H1 (cell line): Measurements from ENCODE around the gene KMT5C. TPM values are rescaled to one million over a fixed set of nuclear protein-coding genes. Genes with fewer than 3 reads are reported as not detected.

ENCODE experiments used
- CTCF ChIA-PET: fragments of 300-600 bp; sonication (Branson Sonifier 250); formaldehyde crosslinking; loops from one replicate; lab custom pipeline; 2021; ENCODE audit not compliant: partially characterized antibody; lab: Charles Lee
- POLR2A ChIA-PET: fragments of 300-600 bp; sonication (Branson Sonifier 250); formaldehyde crosslinking; loops from one replicate; lab custom pipeline; 2021; ENCODE audit warnings: inconsistent platforms; ENCODE audit not compliant: partially characterized antibody; lab: Charles Lee
- DNase-seq, 2 experiments: peaks; one replicate each; pipeline versions ENCODE4 v3.0.0 to v3.0.0-alpha.2; 2010 to 2022; ENCODE audit warnings: low spot score in 2 of 2, low read depth in 1 of 2, mixed read lengths in 1 of 2
- FAIRE-seq: peaks from 2 replicates; lab custom pipeline; 2011; peaks lifted over from hg19 to GRCh38; lab: Jason Lieb, UNC
- H2AFZ ChIP-seq: 2 replicates; pipeline ENCODE4 v1.8.1; 2012; ENCODE audit warnings: low read length, inconsistent platforms
- H2AK5ac ChIP-seq: 2 replicates; pipeline ENCODE4 v1.6.1; 2013; ENCODE audit warnings: low read depth, low read length
- H2BK120ac ChIP-seq: replicated peaks from 2 replicates; pipeline ENCODE3; 2013; ENCODE audit warnings: low read depth, low read length, inconsistent platforms
- H2BK12ac ChIP-seq: 2 replicates; pipeline ENCODE4 v1.6.1; 2013; ENCODE audit warnings: low read depth, low read length
- H2BK15ac ChIP-seq: 2 replicates; pipeline ENCODE4 v1.6.1; 2013; ENCODE audit warnings: low read length
- H2BK20ac ChIP-seq: 2 replicates; pipeline ENCODE4 v1.6.1; 2013; ENCODE audit warnings: low read length
- H2BK5ac ChIP-seq: 2 replicates; pipeline ENCODE4 v1.6.1; 2013; ENCODE audit warnings: low read depth, low read length
- H3K14ac ChIP-seq: 2 replicates; pipeline ENCODE4 v1.6.1; 2013; ENCODE audit warnings: inconsistent platforms; ENCODE audit not compliant: insufficient read length
- H3K18ac ChIP-seq: 2 replicates; pipeline ENCODE4 v1.6.1; 2013; ENCODE audit warnings: low read length; ENCODE audit errors: extremely low read depth
- H3K23ac ChIP-seq: 2 replicates; pipeline ENCODE4 v1.6.1; 2013; ENCODE audit warnings: inconsistent platforms; ENCODE audit not compliant: insufficient read length
- H3K23me2 ChIP-seq: 2 replicates; pipeline ENCODE4 v1.6.1; 2013; ENCODE audit warnings: low read depth, low read length
- H3K27ac ChIP-seq: 2 replicates; pipeline ENCODE4 v1.6.1; 2011; ENCODE audit warnings: low read depth, low read length, inconsistent platforms
- H3K27me3 ChIP-seq, 4 experiments: replicated peaks in 1 of 4; 1 replicate in 1 of 4; 2 replicates in 3 of 4; pipeline versions ENCODE4 v1.6.1 to v1.8.1; 2011 to 2013; ENCODE audit warnings: low read length in 3 of 4, mild to moderate bottlenecking in 3 of 4, inconsistent platforms in 2 of 4, mixed read lengths in 2 of 4, moderate library complexity in 1 of 4; ENCODE audit not compliant: control insufficient read depth in 3 of 4, insufficient read depth in 3 of 4; ENCODE audit errors: extremely low read depth in 1 of 4
- H3K36me3 ChIP-seq, 4 experiments: 2 replicates each; pipeline versions ENCODE4 v1.6.1 to v1.8.1; 2011 to 2013; ENCODE audit warnings: mild to moderate bottlenecking in 4 of 4, low read length in 3 of 4, moderate library complexity in 2 of 4, control low read depth in 1 of 4, inconsistent platforms in 1 of 4; ENCODE audit not compliant: insufficient read depth in 4 of 4, control insufficient read depth in 2 of 4
- H3K4ac ChIP-seq: replicated peaks from 2 replicates; pipeline ENCODE3; 2013; ENCODE audit warnings: low read length, low read depth, mixed read lengths, inconsistent platforms; ENCODE audit not compliant: insufficient read length
- H3K4me1 ChIP-seq, 4 experiments: replicated peaks in 1 of 4; 1 replicate in 1 of 4; 2 replicates in 3 of 4; pipeline versions ENCODE4 v1.6.1 to v1.8.1; 2011 to 2013; ENCODE audit warnings: low read length in 3 of 4, inconsistent platforms in 2 of 4, mixed read lengths in 1 of 4; ENCODE audit not compliant: insufficient read depth in 4 of 4, control insufficient read depth in 3 of 4
- H3K4me2 ChIP-seq, 2 experiments: 2 replicates each; pipeline versions ENCODE4 v1.6.1 to v1.8.1; 2011 to 2013; ENCODE audit warnings: low read depth in 2 of 2, low read length in 2 of 2, control low read depth in 1 of 2, inconsistent platforms in 1 of 2, mild to moderate bottlenecking in 1 of 2; ENCODE audit not compliant: insufficient read depth in 1 of 2
- H3K4me3 ChIP-seq, 4 experiments: fragments of 200-600, 300-600 bp in 1 of 4; sonication (generic), shearing (Covaris generic), sonication (Bioruptor Twin) in 1 of 4; 2 replicates each; pipeline versions ENCODE4 v1.5.1 to v1.8.1; 2011 to 2016; ENCODE audit warnings: low read length in 4 of 4, low read depth in 3 of 4, control low read depth in 2 of 4, inconsistent platforms in 2 of 4, mild to moderate bottlenecking in 2 of 4, mixed read lengths in 1 of 4, moderate library complexity in 1 of 4; ENCODE audit not compliant: insufficient read depth in 2 of 4; ENCODE audit errors: extremely low read depth in 1 of 4
- H3K56ac ChIP-seq: replicated peaks from 2 replicates; pipeline ENCODE3; 2013; ENCODE audit warnings: low read depth, mild to moderate bottlenecking, mixed read lengths, low read length, inconsistent platforms; ENCODE audit not compliant: insufficient read length
- H3K79me1 ChIP-seq: 2 replicates; pipeline ENCODE4 v1.6.1; 2013; ENCODE audit warnings: low read depth, low read length, control low read depth
- H3K79me2 ChIP-seq, 2 experiments: 2 replicates each; pipeline versions ENCODE4 v1.6.1 to v1.8.1; 2012 to 2013; ENCODE audit warnings: low read length in 2 of 2, mild to moderate bottlenecking in 2 of 2, inconsistent platforms in 1 of 2; ENCODE audit not compliant: insufficient read depth in 2 of 2, control insufficient read depth in 1 of 2
- H3K9ac ChIP-seq, 4 experiments: replicated peaks in 1 of 4; 1 replicate in 1 of 4; 2 replicates in 3 of 4; pipeline versions ENCODE4 v1.6.1 to v1.8.1; 2011 to 2013; ENCODE audit warnings: low read depth in 3 of 4, low read length in 3 of 4, control low read depth in 2 of 4, mild to moderate bottlenecking in 2 of 4, moderate library complexity in 2 of 4, inconsistent platforms in 1 of 4; ENCODE audit errors: extremely low read depth in 1 of 4
- H3K9me3 ChIP-seq, 2 experiments: 2 replicates each; pipeline versions ENCODE4 v1.6.1 to v1.8.1; 2012 to 2013; ENCODE audit warnings: mild to moderate bottlenecking in 2 of 2, moderate library complexity in 2 of 2, control low read depth in 1 of 2, inconsistent platforms in 1 of 2, low read depth in 1 of 2, low read length in 1 of 2, mixed read lengths in 1 of 2; ENCODE audit not compliant: insufficient read depth in 2 of 2
- H4K20me1 ChIP-seq, 2 experiments: replicated peaks in 1 of 2; 2 replicates each; pipeline versions ENCODE3 to v1.8.1; 2011 to 2013; ENCODE audit warnings: inconsistent platforms in 2 of 2, low read length in 2 of 2, mild to moderate bottlenecking in 1 of 2; ENCODE audit not compliant: insufficient read depth in 2 of 2, control insufficient read depth in 1 of 2
- H4K5ac ChIP-seq: 2 replicates; pipeline ENCODE4 v1.6.1; 2013; ENCODE audit warnings: low read length, low read depth, mixed read lengths, inconsistent platforms; ENCODE audit not compliant: insufficient read length
- H4K8ac ChIP-seq: 2 replicates; pipeline ENCODE4 v1.8.0; 2013; ENCODE audit warnings: mild to moderate bottlenecking, moderate library complexity, low read length, inconsistent platforms; ENCODE audit not compliant: insufficient read depth; ENCODE audit errors: extremely low read depth
- H4K91ac ChIP-seq: replicated peaks from 2 replicates; pipeline ENCODE3; 2013; ENCODE audit warnings: low read length, mixed read lengths, inconsistent platforms; ENCODE audit not compliant: insufficient read length
- ATF3 ChIP-seq: IDR thresholded peaks from 2 replicates; pipeline ENCODE4 v1.6.1; 2011; ENCODE audit warnings: low read depth, mild to moderate bottlenecking, low read length; ENCODE audit not compliant: insufficient read depth
- CEBPB ChIP-seq: IDR thresholded peaks from 2 replicates; pipeline ENCODE4 v1.6.1; 2012; ENCODE audit warnings: low read depth, low read length
- CHD1 ChIP-seq: IDR thresholded peaks from 2 replicates; pipeline ENCODE4 v1.6.1; 2012; ENCODE audit warnings: low read depth, low read length, improper control_type of control experiment
- CHD2 ChIP-seq: IDR thresholded peaks from 2 replicates; pipeline ENCODE4 v1.6.1; 2012; ENCODE audit warnings: low read length, improper control_type of control experiment
- KDM1A ChIP-seq: fragments of 200-600, 300-600 bp; sonication (generic); IDR thresholded peaks from 2 replicates; pipeline ENCODE4 v1.7.1; 2016; ENCODE audit warnings: mild to moderate bottlenecking, low read length, borderline replicate concordance
- MAFK ChIP-seq: IDR thresholded peaks from 2 replicates; pipeline ENCODE4 v1.6.1; 2012; ENCODE audit warnings: low read depth, mild to moderate bottlenecking, improper control_type of control experiment, low read length
- POLR2AphosphoS5 ChIP-seq: IDR thresholded peaks from 2 replicates; pipeline ENCODE4 v1.6.1; 2011; ENCODE audit warnings: low read depth, low read length
- SIRT6 ChIP-seq: IDR thresholded peaks from one replicate; pipeline ENCODE4 v1.7.1; 2012; ENCODE audit warnings: low read length, inconsistent platforms
- SRF ChIP-seq: IDR thresholded peaks from 2 replicates; pipeline ENCODE4 v1.6.1; 2011; ENCODE audit warnings: mild to moderate bottlenecking, low read depth, low read length, moderate library complexity
- TAF1 ChIP-seq: IDR thresholded peaks from 2 replicates; pipeline ENCODE4 v1.6.1; 2011; ENCODE audit warnings: mild to moderate bottlenecking, low read depth, low read length
- TEAD4 ChIP-seq: IDR thresholded peaks from 2 replicates; pipeline ENCODE4 v1.6.1; 2012; ENCODE audit warnings: low read depth, low read length, inconsistent platforms, mixed read lengths
- WGBS, 2 experiments: shearing (Covaris generic) in 1 of 2; methylation state at CpG; one replicate each; pipeline versions ENCODE4 v1.1.6 to v1.1.7; 2013 to 2015; ENCODE audit warnings: low lambda C conversion rate in 2 of 2, mixed read lengths in 2 of 2, inconsistent platforms in 1 of 2, low coverage in 1 of 2, missing lambda C conversion rate in 1 of 2; ENCODE audit not compliant: insufficient replicate concordance in 2 of 2, insufficient coverage in 1 of 2, insufficient read length in 1 of 2; ENCODE audit errors: extremely low coverage in 1 of 2, missing lambda C conversion rate in 1 of 2; 5-methylcytosine and 5-hydroxymethylcytosine counted together
- polyA plus RNA-seq, 7 experiments: library from polyadenylated mRNA; depleted of rRNA in 3 of 7; stranded (reverse) in 5 of 7; unstranded in 2 of 7; fragments of >200 nt in 5 of 7; fragments of 200-250 nt in 2 of 7; gene quantifications; 1 replicate in 5 of 7; 2 replicates in 1 of 7; 4 replicates in 1 of 7; pipeline versions ENCODE4 v1.2.1 to v1.2.3, GENCODE V29; 2011 to 2013; ENCODE audit warnings: missing spikeins in 2 of 7, mixed read lengths in 2 of 7
- total RNA-seq: library from RNA; stranded (reverse); fragmentation: NEBNext Ultra II Directional; extraction: Animal tissue kit (Norgen Biotek cat#: 25700); gene quantifications from 2 replicates; pipeline ENCODE4 v1.2.1, GENCODE V29; 2021
- TF ChIP-seq, protein P1 (sequence below), 3 experiments: IDR thresholded peaks; 1 replicate in 2 of 3; 2 replicates in 1 of 3; pipeline versions ENCODE4 v1.5.1 to v1.6.1; 2011; ENCODE audit warnings: low read length in 3 of 3, mild to moderate bottlenecking in 3 of 3, inconsistent platforms in 2 of 3, low read depth in 1 of 3, moderate library complexity in 1 of 3; ENCODE audit not compliant: insufficient read depth in 1 of 3; ENCODE audit errors: control extremely low read depth in 1 of 3

The KMT5C gene
- total and polyA plus RNA-seq, 2 of the 8 experiments (the other 6 are each of a cell fraction or from before 2014, with no cell fraction given): 24.9 to 31.5 TPM

GRCh38 chr19:55368106-55368505, 28.4 kb downstream of the KMT5C start:
- H3K79me1 ChIP-seq: no peaks in the 10 kb centered on the region
- ChIA-PET CTCF (interaction anchor here (0.7 to 1.5 kb wide), 13 partner anchors 10 to 119 kb away, joined by 3 to 8 read pairs (median 3); no protein-coding TSS in a partner anchor), POLR2A (interaction anchor here (1.2 to 7.1 kb wide), 9 partner anchors 9 to 109 kb away, joined by 3 to 58 read pairs (median 14); partner anchors contain the start of genes KMT5C, RPL28, TMEM190 and TMEM238)
- no peak overlapping the region for H3K18ac ChIP-seq
- 0 out of 2 replicates have a peak overlapping the region, but pooled peaks have one; percentile 43 for H2BK12ac ChIP-seq
- no peak overlapping the region for H4K5ac ChIP-seq
- no peak overlapping the region for H2BK20ac ChIP-seq
- H3K4ac ChIP-seq: no peak overlapping the region
- no peak overlapping the region for H3K27ac ChIP-seq
- H2AFZ ChIP-seq: no peak overlapping the region
- H3K9me3 ChIP-seq: no peaks in the 10 kb centered on the region
- no peak for FAIRE-seq
- no peak overlapping the region for H2AK5ac ChIP-seq
- H4K20me1 ChIP-seq: no peaks in the 10 kb centered on the region
- H3K56ac ChIP-seq: no peak overlapping the region
- H3K4me1 ChIP-seq: peaks cover 0 to 21% (median 15%) of the 10 kb centered on the region in 4 experiments; a peak in 6 of 7 replicates
- H4K91ac ChIP-seq: no peak overlapping the region
- no peak overlapping the region for H3K23ac ChIP-seq
- H3K36me3 ChIP-seq: no peaks in the 10 kb centered on the region
- 65% methylated on average over 4 of the region's 16 CpGs; no CpG with 5 or more reads in 1 of the 2 experiments for WGBS, 2 experiments
- H2BK5ac ChIP-seq: no peak overlapping the region
- H2BK15ac ChIP-seq: peak overlapping the region; percentile 72; the same call in 1 of the 2 replicates
- 0 out of 4 replicates have a peak overlapping the region, but pooled peaks of 1 of the 2 experiments have one; percentile 58 for H3K4me2 ChIP-seq
- H3K27me3 ChIP-seq: peaks cover 16 to 49% (median 42%) of the 10 kb centered on the region in 4 experiments
- no peak overlapping the region for H4K8ac ChIP-seq
- H3K14ac ChIP-seq: no peak overlapping the region
- H2BK120ac ChIP-seq: no peak overlapping the region
- no peak for DNase-seq
- no peak overlapping the region for H3K9ac ChIP-seq
- H3K79me2 ChIP-seq: no peaks in the 10 kb centered on the region
- no peak overlapping the region for H3K4me3 ChIP-seq
- peaks cover 9% of the 10 kb centered on the region; the same call in 1 of the 2 replicates for H3K23me2 ChIP-seq
- TF ChIP-seq CHD2 (no peak), TEAD4 (no peak), CHD1 (no peak), SRF (no peak), SIRT6 (no peak), TAF1 (no peak), POLR2AphosphoS5 (no peak), ATF3 (no peak), KDM1A (no peak), CEBPB (no peak), MAFK (no peak)
- TF ChIP-seq, protein P1, sequence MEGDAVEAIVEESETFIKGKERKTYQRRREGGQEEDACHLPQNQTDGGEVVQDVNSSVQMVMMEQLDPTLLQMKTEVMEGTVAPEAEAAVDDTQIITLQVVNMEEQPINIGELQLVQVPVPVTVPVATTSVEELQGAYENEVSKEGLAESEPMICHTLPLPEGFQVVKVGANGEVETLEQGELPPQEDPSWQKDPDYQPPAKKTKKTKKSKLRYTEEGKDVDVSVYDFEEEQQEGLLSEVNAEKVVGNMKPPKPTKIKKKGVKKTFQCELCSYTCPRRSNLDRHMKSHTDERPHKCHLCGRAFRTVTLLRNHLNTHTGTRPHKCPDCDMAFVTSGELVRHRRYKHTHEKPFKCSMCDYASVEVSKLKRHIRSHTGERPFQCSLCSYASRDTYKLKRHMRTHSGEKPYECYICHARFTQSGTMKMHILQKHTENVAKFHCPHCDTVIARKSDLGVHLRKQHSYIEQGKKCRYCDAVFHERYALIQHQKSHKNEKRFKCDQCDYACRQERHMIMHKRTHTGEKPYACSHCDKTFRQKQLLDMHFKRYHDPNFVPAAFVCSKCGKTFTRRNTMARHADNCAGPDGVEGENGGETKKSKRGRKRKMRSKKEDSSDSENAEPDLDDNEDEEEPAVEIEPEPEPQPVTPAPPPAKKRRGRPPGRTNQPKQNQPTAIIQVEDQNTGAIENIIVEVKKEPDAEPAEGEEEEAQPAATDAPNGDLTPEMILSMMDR (IDR thresholded peaks at IDR 0.05; ENCODE audit: control extremely low read depth in 1 of 3, insufficient read depth in 1 of 3, low read depth in 1 of 3, low read length in 3 of 3): no peak
